Left ventricle myocardium inferior (tissue), 1 donor: Measurements from ENCODE around the gene RAD51AP1. TPM values are rescaled to one million over a fixed set of nuclear protein-coding genes. Genes with fewer than 3 reads are reported as not detected.
A peak's percentile ranks its signal among the peaks of the same experiment; 100 is the strongest.

Experiments used
- DNase-seq: peaks from one replicate; pipeline ENCODE4 v3.0.0-alpha.2; 2020
- H3K27ac ChIP-seq: fragments of 200-600 bp; replicated peaks from 2 replicates; pipeline ENCODE4 v1.8.0; 2021
- H3K27me3 ChIP-seq: fragments of 200-600 bp; 2 replicates; pipeline ENCODE4 v1.8.0; 2021; ENCODE audit warnings: low read depth
- H3K36me3 ChIP-seq: fragments of 200-600 bp; 2 replicates; pipeline ENCODE4 v1.8.0; 2021
- H3K4me1 ChIP-seq: fragments of 200-600 bp; 2 replicates; pipeline ENCODE4 v1.8.0; 2021
- H3K4me3 ChIP-seq: fragments of 200-600 bp; 2 replicates; pipeline ENCODE4 v1.8.0; 2021; ENCODE audit warnings: mild to moderate bottlenecking, moderate library complexity
- H3K9me3 ChIP-seq: fragments of 200-600 bp; replicated peaks from 2 replicates; pipeline ENCODE4 v1.8.0; 2021
- CTCF ChIP-seq: fragments of 200-600 bp; IDR thresholded peaks from 2 replicates; pipeline ENCODE4 v1.8.0; 2021; ENCODE audit warnings: antibody characterized with exemption, mild to moderate bottlenecking, borderline replicate concordance
- intact Hi-C: fragments of 100-400 bp; cut with micrococcal nuclease; formaldehyde crosslinking; loops from one replicate; pipeline ENCODE4 v1.11.0; 2022
- total RNA-seq: library from RNA; stranded (reverse); fragmentation: NEBNext Ultra II Directional; extraction: Animal tissue kit (Norgen Biotek cat#: 25700); gene quantifications from one replicate; pipeline ENCODE4 v1.2.1, GENCODE V29; 2021
- donor health status: DM: no; HTN: yes; CAD: no; lungs with severe emphysema.

RAD51AP1 gene
- total RNA-seq, 1 donor from 2014 or later: 1.2 TPM

GRCh38 chr12:4591180-4591687 is 52.5 kb downstream of the RAD51AP1 start:
- H3K9me3 ChIP-seq: no peaks in the 10 kb centered on the region
- no peak overlapping the region for H3K4me3 ChIP-seq
- H3K4me1 ChIP-seq: no peaks in the 10 kb centered on the region
- H3K27me3 ChIP-seq: peaks cover 22% of the 10 kb centered on the region
- no peak overlapping the region for H3K27ac ChIP-seq
- TF ChIP-seq CTCF: no peak
- DNase-seq: no peak
- H3K36me3 ChIP-seq: no peaks in the 10 kb centered on the region
- intact Hi-C loops: no loop called here

GRCh38 chr12:4595881-4596280 is 57.2 kb downstream of the RAD51AP1 start:
- no peaks in the 10 kb centered on the region for H3K9me3 ChIP-seq
- no peak for DNase-seq
- peaks cover 8% of the 10 kb centered on the region for H3K27me3 ChIP-seq
- no peaks in the 10 kb centered on the region for H3K4me1 ChIP-seq
- intact Hi-C loops: no loop called here
- no peak overlapping the region for H3K27ac ChIP-seq
- H3K4me3 ChIP-seq: no peak overlapping the region
- no peaks in the 10 kb centered on the region for H3K36me3 ChIP-seq
- TF ChIP-seq CTCF: no peak

- no peak overlapping the region for H3K27ac ChIP-seq
- no peak overlapping the region for H3K4me3 ChIP-seq
- peaks cover 38% of the 10 kb centered on the region for H3K4me1 ChIP-seq
- intact Hi-C loops: no loop called here
- H3K27me3 ChIP-seq: no peaks in the 10 kb centered on the region
- no peak for DNase-seq
- no peak for TF ChIP-seq CTCF
- no peaks in the 10 kb centered on the region for H3K9me3 ChIP-seq
- no peaks in the 10 kb centered on the region for H3K36me3 ChIP-seq
These were observed 64.7 kb downstream of the RAD51AP1 start for GRCh38 chr12:4603421-4603820.

- Histone ChIP-seq H3K9me3 (no peaks in the 10 kb centered on the region), H3K27me3 (no peaks in the 10 kb centered on the region), H3K4me1 (peaks cover 38% of the 10 kb centered on the region), H3K4me3 (no peak overlapping the region), H3K27ac (no peak overlapping the region), H3K36me3 (no peaks in the 10 kb centered on the region)
- no peak for DNase-seq
- intact Hi-C loops: no loop called here
- no peak for TF ChIP-seq CTCF
These were observed 65.3 kb downstream of the RAD51AP1 start for GRCh38 chr12:4603946-4604345.

GRCh38 chr12:4604684-4605193 is 66.0 kb downstream of the RAD51AP1 start:
- no peaks in the 10 kb centered on the region for H3K36me3 ChIP-seq
- no peaks in the 10 kb centered on the region for H3K9me3 ChIP-seq
- H3K4me1 ChIP-seq: peaks cover 38% of the 10 kb centered on the region
- intact Hi-C loops: no loop called here
- TF ChIP-seq CTCF: peak; percentile 98
- H3K27me3 ChIP-seq: no peaks in the 10 kb centered on the region
- H3K4me3 ChIP-seq: peak overlapping the region; percentile 81
- DNase-seq: peak; percentile 64
- H3K27ac ChIP-seq: peak overlapping the region; percentile 81
